ENCODE data around the gene GINS2.

GINS2 gene

DNA sequence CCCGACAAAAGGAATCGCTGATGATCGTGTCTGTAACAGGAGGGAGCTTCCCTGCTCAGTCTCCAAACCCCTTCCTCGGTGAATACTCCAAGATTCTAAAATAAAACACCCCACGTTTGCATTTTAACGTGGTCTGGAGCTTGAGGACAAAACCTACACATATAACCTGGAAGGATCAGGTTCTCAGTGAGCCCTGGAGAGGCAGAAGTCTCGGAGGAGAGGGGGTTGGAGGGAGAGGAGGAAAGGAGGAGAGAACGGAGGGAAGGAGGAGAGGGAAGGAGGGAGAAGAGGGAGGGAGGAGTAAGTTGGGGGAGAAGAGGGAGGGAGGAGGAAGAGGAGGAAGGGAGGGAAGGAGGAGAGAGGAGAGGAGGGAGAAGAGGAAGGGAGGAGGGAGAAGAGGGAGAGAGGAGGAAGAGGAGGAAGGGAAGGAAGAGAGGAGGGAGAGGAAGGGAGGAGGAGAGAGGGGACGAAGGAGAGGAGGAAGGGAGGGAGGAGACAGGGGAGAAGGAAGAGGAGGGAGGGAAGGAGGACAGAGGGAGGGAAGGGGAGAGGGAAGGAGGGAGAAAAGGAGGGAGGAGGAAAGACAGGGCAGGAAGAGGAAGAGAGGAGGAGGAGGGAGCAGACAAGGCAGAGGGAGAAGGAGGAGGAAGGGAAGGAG is 27.4 kb upstream of the GINS2 start:
- DNase-seq (ENCODE audit: low read depth in 2 of 2): no peak

DNA sequence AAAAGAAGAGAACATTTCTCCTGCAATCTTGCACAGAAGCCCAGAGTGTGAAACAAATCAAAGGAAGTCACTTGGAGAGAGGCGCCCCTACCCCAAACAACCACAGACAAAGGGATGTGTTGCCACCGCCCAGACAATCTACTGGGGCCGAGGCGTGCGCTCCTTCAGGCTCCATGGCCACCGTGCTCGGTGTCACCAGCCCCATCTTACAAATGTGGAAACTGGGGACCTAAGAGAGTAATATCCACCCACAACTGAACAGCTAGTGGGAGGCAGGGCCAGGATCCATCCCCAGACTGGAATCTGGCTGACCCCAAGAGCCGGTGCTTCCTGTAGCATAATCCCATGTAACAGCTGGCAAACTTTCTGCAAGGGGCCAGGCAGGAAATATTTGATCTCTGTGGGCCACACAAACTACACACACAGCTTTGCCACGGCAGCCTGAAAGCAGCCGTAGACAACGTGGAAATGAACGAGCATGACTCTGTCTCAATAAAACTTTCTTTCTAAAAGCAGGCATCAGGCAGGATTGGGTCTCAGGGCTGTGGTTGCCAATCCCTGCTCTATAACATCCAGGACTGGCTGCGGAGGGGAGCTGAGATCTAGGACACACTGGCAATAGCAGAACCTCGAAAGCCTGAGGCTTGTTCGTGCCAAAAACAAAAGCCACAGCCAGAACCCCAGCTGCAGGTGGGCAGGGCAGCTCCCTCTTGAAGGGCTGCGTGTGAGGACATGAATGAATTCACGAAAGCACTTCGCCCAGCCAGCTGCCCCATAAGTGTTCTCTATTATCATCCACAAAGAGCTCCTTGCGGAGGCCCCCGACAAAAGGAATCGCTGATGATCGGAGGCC is 26.6 kb upstream of the GINS2 start:
- DNase-seq (ENCODE audit: low read depth in 2 of 2): no peak

DNA sequence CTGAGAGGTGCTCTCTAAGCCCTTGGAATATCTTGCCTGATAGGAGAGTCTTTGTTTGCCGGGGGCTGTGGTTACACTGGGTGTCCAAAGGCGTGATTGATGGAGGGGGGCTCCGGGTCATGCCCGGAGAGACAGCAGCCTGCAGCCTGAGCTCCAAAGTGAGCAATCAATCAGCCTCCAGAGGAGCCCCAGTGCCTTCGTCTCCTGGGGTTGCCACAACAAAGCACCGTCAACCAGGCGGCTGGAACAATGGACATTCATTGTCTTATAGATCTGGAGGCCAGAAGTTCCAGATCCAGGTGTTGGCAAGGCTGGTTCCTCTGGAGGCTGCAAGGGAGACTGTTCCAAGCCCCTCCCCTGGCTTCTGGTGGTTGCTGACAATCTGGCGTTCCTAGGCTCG is 24.0 kb upstream of the GINS2 start:
- DNase-seq (ENCODE audit: low read depth in 2 of 2): no peak

DNA sequence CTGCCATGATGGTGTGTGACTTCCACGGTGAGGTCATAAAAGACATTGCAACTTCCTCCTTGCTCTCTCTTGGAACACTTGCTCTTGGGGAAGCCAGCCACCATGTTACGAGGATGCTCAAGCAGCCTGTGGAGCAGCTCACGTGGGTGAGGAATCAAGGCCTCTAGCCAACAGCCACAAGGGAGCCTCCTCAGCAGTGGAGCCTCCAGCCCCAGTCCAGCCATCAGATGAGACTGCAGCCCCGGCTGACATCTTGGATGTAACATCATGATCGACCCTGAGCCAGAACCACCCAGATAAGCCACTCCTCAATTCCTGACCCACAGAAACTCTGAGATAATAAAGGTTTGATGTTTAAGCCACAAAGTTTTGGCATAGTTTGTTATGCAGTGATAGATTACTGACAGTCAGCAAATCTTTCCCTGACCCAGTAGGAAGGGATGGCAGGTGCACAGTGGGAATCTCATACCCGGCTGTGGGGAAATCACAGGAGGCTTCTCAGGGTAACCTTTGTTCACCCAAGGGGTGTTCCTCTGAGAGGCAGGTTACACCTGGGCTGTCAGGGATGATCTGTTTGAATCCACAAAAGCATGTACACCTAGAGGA is 23.3 kb upstream of the GINS2 start:
- no peak for DNase-seq (ENCODE audit: low read depth in 2 of 2)

DNA sequence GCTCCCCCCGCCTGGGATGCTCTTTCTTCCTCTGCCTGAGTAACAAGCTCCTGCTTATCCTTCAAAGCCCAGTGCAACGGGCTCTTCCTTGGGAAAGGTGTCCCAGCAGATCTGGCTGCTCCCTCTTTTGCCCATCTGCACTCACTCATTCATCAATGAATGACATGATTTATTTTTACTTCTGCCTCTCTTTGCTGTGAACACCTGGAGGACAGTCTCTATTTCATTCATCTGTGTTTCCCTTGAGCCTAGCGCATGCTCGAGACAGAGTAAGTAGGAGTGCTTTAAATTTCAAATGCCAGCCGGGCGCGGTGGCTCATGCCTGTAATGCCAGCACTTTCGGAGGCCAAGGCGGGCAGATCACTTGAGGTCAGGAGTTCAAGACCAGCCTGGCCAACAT is 22.0 kb upstream of the GINS2 start:
- DNase-seq (ENCODE audit: low read depth in 2 of 2): no peak

DNA sequence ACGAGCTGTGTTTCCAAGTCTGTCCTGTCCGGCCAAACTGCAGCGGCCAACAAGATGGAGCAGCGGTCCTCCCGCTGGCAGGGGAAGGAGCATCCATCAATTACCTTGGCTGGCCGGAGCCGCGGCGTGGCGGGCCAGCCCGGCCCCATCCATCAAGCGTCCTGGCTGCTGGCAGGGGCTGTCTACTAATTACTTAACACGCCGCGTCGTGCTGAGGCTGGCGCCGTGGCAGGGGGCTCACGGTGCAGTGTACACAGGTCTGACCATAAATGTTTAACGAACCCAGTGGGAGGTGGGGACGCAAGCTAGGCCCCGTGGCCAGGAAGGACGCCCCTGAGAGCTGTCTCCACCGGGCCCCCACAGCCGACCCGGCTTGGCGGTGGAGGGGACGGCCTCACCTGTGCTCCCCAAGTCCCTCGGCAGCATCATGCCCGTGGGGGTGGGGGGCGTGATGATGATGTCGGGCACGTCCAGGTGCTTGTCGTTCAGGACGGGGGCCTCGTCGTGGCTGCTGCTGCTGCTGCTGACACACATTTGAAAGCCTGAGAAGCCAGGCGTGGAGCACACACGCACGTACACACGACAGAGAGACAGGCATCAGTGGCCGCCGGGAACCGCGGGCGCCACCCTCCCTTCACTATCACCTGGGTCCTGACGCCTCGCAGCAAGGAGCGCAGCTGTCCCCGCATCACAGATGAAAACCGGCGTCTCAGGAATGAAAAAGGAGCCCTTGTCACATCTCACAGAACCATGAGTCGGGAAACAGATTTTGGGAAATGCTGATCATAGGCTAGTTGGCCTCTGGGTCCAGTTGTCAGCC is 21.2 kb upstream of the GINS2 start:
- no peak for DNase-seq (ENCODE audit: low read depth in 2 of 2)

DNA sequence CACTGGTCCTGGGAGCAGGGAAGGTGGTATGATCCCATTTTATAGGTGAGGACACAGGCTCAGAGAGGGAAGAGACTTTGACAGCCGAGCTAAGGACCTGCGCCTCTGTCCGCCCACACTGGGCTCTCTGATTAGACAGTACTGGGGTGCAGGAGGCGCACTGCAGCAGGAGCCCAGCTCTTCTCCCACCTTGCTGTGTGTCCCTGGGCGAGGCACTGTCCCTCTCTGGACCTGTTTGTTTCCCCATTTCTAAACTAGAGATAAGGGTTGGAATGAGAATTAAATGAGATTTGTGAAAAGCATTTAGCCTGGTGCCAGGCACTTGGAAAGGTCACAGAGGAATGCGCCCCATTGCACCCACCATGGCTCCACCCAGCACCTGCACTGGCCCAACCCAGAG is 19.6 kb upstream of the GINS2 start:
- DNase-seq (ENCODE audit: low read depth in 2 of 2): no peak

DNA sequence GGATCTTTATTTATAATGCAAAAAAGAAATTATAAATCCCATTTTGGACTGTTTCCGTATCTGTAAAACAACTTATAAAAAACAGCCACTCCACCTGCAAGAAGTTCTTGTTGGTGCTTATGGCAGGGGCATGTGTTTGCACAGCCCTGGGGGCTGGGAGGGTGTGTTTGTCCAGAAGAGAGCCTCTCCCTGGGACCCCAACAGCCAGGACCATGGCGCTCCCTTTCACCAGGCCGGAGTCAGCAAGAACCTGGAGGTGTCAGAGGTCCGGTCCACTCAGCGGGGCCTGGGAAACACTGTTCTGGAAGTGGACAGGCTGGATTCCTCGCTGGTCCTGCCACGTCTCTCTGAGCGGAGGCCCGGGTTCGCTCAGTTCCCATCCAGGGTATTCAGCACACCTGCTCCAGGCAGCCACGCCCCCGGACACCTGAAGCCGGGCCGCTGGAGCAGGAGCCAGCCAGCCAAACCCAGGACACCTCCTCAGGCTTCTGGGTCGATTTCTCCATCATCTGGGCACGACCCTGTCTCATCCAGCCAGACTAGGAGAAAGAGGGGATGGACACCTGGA is 18.9 kb upstream of the GINS2 start:
- no peak for DNase-seq (ENCODE audit: low read depth in 2 of 2)

DNA sequence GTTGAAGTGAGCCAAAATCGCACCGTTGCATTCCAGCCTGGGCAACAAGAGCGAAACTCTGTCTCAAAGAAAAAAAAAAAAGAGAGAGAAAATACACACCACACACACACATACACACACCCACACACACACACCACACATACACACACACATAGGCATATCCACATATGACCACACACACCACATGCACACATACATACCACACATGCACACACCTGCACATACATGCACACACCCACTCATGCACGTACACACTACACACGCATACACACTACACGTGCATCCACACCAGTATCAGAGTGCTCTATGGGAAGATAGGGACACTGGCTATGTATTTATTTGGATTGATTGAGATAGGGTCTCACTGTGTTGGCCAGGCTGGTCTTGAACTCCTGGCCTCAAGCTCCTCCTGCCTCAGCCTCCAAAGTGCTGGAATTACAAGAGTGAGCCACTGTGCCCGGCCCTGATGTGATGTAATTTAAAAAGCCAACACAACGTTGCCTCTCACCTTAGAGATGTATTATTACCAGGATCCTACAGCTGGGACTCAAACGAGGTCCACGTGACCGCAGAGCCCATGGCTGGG is 17.8 kb upstream of the GINS2 start:
- no peak for DNase-seq (ENCODE audit: low read depth in 2 of 2)

DNA sequence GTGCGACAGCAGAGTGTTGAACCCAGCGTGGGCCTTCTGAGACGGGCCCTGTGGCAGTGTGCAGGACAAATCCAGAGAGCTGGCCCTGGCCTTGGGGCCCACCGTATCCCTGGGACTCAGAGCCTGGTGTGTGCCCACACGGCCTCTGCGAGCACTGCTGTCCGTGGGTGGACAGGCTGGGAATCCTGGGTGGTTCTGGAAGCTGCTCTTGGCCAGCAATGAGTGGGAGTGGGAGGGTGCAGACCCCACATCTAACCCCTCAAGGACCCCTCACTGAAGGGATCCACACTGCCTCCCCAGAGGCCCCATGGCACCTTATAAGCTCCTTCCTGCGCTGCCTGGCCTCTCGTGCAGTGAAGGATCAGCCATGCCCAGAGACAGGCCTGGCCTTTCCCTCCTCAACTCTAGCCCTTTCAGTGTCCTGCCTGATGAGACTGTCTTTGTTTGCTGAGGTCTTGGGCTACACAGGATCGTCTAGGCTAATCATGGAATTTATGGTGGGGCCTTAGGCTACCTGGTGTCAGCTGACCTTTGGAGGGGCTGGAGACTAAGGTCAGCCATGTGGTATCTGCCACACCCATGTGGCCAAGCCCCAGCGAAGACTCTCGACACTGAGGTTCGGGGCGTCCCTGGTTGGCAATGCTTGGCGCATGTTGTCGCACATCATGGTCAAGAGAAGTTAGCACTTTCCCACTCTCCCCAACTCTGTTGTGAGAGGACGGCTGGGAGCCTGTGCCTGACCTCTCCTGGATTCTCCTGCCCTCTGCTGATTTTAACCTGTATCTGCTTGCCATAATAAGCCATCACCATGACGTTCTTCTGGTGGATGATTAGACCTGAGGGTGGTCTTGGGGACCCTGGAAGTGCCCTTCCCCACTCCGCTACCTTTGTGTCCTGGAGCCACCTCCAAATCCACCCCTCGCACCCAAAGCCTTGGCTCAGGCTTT is 16.4 kb upstream of the GINS2 start:
- DNase-seq (ENCODE audit: low read depth in 2 of 2): no peak

DNA sequence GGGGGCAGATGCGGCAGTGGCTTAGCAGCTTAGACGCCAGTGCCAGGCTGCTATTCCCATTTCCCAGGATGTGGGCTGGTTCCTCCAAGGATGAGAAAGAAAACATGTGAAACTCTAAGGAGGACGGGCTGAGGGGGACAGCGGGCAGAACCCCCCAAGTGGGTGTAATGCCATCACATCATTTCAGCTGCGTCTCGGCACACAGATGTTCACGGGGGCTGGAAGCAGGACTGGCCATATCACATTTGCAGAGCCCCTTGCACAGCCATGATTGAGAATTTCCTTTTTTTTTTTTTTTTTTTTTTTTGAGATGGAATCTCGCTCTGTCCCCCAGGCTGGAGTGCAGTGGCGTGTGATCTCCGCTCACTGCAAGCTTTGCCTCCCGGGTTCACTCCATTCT is 15.3 kb upstream of the GINS2 start:
- no peak for DNase-seq (ENCODE audit: low read depth in 2 of 2)

DNA sequence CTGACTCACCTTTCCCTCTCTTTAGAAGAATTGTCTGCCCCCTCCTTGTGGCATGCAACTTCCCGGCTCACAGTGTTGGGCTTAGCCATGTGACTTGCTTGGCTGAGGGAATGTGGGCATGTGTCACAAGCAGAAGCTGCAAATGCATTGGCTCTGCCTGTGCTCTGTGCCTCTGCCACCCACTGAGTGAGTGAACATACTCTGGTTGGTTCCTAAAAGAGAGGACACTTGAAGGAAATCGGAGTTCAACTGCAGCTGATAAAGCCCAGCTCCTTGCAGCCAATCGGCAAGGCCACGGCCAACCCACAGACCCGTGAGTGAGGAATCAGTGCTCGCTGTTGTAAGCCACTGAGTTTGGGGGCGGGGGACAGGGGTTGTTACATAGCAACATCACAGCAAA is 10.9 kb upstream of the GINS2 start:
- DNase-seq (ENCODE audit: low read depth in 2 of 2): no peak

DNA sequence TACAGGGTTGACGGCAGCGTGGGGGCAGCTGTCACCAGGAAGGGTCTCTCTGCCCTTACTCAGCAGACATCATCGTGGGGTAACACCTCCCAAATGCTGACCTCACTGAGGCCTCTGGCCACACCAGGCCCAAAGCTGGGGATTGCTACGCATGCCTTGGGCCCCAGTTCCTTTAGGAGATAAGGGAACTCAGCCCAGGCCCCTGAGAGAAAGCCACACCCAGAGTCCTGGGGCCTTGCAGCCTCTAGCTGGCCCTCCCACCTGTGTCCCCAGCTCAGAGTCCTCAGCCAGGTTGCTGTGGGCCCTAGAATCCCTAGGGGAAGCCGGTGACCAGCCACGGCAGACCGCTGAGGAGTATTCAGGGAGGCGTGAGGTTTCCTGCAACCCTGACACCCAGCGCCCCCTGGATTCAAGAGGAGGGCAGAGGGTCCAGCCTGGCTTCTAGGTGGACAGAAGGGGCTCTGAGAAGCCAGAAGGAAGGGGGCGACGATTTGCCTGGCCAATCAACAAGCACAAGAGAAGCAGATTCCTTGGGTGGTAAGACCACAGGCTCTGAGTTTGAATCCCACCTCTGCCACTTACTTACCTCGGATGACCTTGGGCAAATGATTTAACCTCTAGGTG is 10.3 kb upstream of the GINS2 start:
- DNase-seq (ENCODE audit: low read depth in 2 of 2): no peak

DNA sequence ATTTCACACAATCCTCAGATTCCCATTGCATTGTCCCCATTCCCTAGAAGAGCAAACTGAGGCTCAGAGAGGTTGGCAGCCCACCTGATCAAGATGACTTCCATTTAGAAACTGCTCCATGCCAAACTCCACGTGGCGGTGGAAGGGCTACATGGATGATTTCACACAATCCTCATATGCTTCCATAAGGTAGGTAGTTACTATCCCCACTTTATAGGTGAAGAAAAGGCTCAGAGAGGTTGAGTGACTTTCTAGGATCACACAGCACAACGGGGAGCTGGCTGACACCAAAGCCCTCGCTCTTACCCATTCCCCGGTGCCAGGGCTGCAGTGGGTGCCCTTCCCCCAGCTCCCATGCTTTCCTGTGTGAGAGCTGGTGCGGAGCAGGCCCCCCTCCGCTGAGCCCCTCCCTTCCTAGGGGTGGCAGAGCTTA is 9.7 kb upstream of the GINS2 start:
- DNase-seq (ENCODE audit: low read depth in 2 of 2): no peak

DNA sequence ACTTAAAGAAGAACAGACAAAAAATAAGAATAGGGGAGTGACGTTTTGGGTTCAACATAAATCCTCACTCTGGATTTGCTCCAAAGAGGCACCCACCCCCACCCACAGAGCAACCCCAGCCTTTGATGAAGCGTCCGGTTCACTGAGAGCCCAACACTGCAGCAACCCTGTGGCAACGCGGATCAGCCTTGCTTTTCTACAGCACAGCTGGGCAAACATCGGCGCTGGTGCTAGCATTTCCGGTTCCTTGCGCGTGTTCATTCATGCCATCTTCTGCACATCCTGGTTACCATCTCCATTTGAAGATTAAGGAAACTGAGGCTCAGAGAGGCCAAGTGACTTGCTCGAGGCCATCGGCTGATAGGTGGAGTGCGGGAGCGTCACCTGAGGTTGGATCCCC is 8.7 kb upstream of the GINS2 start:
- DNase-seq (ENCODE audit: low read depth in 2 of 2): no peak

DNA sequence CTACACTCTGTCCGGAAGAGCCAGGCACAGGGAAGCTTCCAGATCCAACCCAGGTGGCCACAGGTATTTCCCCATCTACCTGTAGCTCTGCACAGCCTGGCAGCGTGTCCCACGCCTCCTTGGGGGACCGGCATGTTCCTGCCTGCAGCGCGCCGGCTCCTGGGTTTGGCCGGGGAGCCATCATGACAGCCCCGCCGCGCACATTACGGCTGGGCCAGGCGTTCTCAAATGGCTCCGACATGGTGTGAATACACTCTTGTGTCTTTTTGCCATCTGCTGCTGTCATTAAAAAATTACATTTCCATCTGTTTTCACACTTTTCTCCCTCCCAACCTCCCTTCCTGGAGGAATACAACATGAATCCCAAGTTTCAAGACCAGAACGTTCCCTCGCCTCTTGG is 8.0 kb upstream of the GINS2 start:
- DNase-seq (ENCODE audit: low read depth in 2 of 2): no peak

DNA sequence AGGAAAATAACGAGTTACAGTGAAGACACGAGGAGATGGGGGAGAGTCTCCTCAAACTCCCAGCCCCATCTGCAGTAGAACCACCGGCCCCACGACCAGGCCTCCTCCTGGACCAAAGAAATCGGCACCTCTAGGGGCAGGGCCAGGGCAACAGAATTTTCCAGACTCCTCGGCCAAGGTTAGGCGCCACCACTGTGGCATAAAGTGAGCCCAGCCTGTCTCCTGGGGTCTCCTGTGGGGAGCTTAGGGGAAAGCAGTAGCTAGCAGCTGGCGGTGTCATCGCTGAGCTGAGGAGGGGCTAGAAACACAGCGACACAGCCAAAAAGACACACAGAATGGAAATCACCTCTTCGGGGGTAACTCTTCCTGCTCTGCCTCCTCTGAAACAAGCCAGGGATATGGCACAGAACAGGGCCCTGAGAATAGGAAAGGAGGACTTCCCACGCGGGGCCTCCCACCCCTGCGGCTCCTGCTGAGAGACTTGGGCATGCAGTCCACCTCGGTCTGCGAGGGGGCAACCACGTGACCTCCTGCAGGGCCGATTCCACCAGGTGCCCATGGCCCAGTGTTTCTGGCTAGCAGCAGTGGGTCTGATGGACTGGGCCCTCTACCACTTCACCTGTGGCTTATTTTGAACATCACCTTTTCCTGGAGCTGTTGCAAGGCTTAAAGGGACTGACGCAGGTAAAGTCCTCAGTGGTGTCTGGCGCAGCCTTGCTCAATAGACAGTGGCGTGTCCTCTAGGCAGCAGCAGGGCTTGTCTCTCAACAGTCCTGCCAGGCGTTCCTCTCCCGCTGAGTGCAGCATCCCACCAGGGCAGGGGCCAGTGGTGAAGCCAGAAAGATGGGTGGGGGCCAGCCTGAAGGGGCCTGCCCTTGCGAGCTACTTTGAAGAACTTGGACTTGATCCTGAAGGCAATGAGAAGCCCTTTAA is 6.7 kb upstream of the GINS2 start:
- no peak for DNase-seq (ENCODE audit: low read depth in 2 of 2)

DNA sequence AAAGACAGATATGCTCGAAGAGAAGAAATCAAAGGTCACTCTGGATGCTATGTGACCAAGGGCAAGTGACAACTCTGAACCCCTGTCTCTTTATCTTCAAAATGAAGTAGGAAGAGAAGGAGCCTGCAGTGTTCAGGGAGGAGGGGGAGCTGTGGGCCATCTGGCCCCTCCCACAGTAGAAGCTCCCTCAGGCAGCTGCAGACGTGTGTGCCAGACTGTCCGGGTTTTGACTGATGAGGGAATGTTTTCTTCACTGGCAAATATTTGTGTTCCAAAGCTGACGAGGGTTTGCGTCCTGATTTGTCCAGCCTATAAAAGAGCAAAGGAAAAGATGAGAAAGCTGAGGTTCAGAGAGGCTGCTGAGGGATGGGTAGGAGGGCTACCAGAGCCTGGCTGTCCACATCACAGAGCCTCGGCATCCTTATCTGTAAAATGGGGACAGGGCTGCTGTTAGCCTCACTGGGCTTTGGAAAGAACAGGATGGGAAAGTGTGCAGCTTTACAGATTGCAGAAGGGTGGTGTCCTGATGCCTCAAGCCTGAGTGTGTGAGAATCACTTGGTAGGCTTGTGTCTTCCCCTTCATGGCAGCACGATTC is 1.8 kb upstream of the GINS2 start:
- DNase-seq (ENCODE audit: low read depth in 2 of 2): no peak

Measured in fibroblast of skin of left quadriceps (primary cell).